ENCODE measurements around the gene NFRKB.

DNA sequence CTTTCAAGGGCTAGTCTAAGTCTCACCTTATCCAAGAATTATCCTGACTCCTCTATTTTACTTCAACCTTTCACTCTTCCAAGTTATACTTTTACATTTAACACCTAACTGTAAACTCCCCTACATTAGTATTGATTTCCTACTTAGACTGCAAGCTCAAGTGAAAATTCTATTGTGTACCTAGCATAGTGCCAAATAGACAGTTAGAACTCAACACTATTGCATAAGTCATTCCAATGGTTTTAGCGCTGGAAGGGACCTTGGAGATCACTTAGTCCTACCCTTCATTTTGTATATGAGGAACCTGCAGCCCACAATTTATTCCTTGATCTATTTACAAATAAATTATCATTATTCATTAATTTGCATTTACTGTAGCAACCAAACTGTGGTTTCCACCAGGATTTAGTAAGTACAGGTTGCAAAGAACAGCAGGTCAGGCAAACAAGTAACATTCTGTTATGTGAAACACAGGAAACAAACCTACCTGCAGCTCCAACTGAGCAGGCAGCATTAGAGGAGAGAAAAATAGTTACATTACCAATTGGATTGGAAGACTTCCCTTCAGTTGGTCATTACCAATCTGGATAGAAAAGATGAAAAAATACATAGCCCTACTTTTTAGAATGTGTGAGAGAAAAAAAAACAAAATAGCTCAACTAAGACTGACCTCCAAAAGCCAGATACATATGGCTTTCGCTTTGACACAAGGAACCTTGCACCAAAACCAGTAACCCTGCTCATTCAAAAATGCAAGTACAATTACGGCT is 33.7 kb upstream of the NFRKB start:
- TF ChIP-seq, protein P1, sequence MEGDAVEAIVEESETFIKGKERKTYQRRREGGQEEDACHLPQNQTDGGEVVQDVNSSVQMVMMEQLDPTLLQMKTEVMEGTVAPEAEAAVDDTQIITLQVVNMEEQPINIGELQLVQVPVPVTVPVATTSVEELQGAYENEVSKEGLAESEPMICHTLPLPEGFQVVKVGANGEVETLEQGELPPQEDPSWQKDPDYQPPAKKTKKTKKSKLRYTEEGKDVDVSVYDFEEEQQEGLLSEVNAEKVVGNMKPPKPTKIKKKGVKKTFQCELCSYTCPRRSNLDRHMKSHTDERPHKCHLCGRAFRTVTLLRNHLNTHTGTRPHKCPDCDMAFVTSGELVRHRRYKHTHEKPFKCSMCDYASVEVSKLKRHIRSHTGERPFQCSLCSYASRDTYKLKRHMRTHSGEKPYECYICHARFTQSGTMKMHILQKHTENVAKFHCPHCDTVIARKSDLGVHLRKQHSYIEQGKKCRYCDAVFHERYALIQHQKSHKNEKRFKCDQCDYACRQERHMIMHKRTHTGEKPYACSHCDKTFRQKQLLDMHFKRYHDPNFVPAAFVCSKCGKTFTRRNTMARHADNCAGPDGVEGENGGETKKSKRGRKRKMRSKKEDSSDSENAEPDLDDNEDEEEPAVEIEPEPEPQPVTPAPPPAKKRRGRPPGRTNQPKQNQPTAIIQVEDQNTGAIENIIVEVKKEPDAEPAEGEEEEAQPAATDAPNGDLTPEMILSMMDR (IDR thresholded peaks at IDR 0.05): no peak
- TF ChIP-seq POLR2A (IDR thresholded peaks at IDR 0.05): no peak
